Measurements from ENCODE around the gene SKP2. TPM values are rescaled to one million over a fixed set of nuclear protein-coding genes. Genes with fewer than 3 reads are reported as not detected.

Gene SKP2
- 10 to 100 TPM; 10.6 to 14.2 TPM for total RNA-seq
- polyA plus RNA-seq (ENCODE audit: insufficient read depth, low read depth, low replicate concordance) = 7.1 TPM
- long read RNA-seq, donor 1, transcript SKP2-202 (10 exons, 3,759 nt) = major isoform, 10 of 22 reads
- long read RNA-seq, donor 1, partial matches to known transcripts = 11 of 22 reads
- long read RNA-seq, donor 1, other reads (novel, unspliced or antisense) = 0 of 22 reads
- long read RNA-seq, donor 2, partial matches to known transcripts = 0 of 2 reads
- long read RNA-seq, donor 2, other reads (novel, unspliced or antisense) = 0 of 2 reads

- DNase-seq = peak; percentile 100
- peak within 1 kb of the TSS; percentile 90 to 99 for H3K4me3 ChIP-seq
- TF ChIP-seq CTCF (IDR thresholded peaks at IDR 0.05) = peak in 1 of 3 experiments; percentile 16
- TF ChIP-seq POLR2A (IDR thresholded peaks at IDR 0.05) = no peak
- intact Hi-C loops (cut with DNase I; ENCODE audit: low total_unique reads) = no loop called here
- H3K27me3 ChIP-seq = no peaks in the 10 kb centered on the region
- 1% methylated on average over 42 to 81 of the region's 81 CpGs for WGBS, 2 donors
- peak within 1 kb of the TSS; percentile 85 for H3K27ac ChIP-seq
- no peaks in the 10 kb centered on the region for H3K36me3 ChIP-seq (ENCODE audit: low read depth, missing control alignments)
- H3K4me1 ChIP-seq = peaks cover 17% of the 10 kb centered on the region
- H3K9me3 ChIP-seq = no peaks in the 10 kb centered on the region
These were observed at the start of gene SKP2, which contains the start of gene LMBRD2 for GRCh38 chr5:36151434-36152323. Gene SKP2, plus strand, starts transcription at chr5:36152111. Its CDS starts 152 bp downstream, at chr5:36152263. Gene LMBRD2, minus strand, starts transcription at chr5:36151887. Its CDS starts 8,538 bp downstream, at chr5:36143349.

DNA sequence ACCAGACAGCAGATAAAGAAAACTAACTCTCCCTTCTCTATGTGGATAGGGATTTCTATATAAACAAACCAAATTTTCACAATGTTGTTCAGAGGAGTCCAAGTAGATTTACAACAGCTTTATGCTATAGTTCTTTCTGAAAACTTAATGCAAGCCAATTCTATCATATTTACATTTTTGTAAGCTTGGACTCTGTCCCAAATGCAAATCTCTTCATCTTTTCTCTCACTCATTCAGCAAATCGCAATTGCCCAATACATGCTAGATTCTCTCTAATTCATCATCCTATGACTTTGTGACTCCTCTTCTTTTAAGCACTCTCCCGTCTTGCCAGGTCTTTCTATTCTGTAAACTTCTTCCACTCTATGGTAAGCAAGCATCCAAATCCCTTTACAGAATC lies 46.1 kb upstream of the SKP2 start:
- Histone ChIP-seq H3K27me3 (no peaks in the 10 kb centered on the region), H3K4me3 (no peak overlapping the region), H3K4me1 (no peaks in the 10 kb centered on the region), H3K9me3 (no peaks in the 10 kb centered on the region), H3K27ac (no peak overlapping the region), H3K36me3 (ENCODE audit: low read depth, missing control alignments) (no peaks in the 10 kb centered on the region)
- intact Hi-C loops (cut with DNase I; ENCODE audit: low total_unique reads) = no loop called here
- TF ChIP-seq POLR2A (IDR thresholded peaks at IDR 0.05) = no peak
- no peak for TF ChIP-seq CTCF (IDR thresholded peaks at IDR 0.05)
- no peak for DNase-seq
- 69 to 98% methylated on average over 2 of the region's 2 CpGs for WGBS, 2 donors

DNA sequence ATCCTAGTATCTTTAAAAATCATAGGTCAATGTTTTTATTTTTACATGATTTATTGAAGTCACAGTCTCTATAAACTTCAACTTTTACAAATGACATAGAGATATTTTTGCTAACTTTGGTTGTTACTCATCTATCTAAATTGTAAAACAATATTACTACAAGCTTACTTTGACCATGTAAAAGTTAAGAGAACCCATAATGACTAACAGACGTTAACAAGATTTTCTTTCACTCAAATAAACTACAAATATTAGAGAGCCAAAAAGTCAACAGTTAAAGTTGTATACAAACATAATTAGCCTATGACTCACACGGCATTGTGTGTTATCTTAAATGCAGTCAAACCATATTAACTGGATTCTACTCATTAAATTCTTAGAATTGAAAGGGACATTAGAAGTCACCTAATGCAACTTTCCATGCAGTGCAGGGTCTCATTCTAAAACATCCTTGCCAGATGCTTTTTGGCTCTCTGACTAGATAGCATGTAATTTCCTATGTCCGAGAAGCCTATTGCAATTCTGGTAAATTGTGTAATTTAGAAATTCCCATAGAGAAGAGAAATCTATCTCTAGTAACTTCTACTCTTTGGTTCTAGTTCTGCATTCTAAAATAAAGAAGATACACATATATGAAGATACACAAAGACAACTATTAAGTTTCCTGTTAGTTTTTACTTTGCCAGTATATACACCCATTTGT lies 43.0 kb upstream of the SKP2 start:
- Histone ChIP-seq H3K36me3 (ENCODE audit: low read depth, missing control alignments) (no peaks in the 10 kb centered on the region), H3K27ac (no peak overlapping the region), H3K4me1 (no peaks in the 10 kb centered on the region), H3K9me3 (no peaks in the 10 kb centered on the region), H3K27me3 (no peaks in the 10 kb centered on the region), H3K4me3 (no peak overlapping the region)
- intact Hi-C loops (cut with DNase I; ENCODE audit: low total_unique reads) = no loop called here
- DNase-seq = no peak
- 81 to 87% methylated on average over 3 of the region's 3 CpGs for WGBS, 2 donors
- TF ChIP-seq POLR2A (IDR thresholded peaks at IDR 0.05) (no peak), CTCF (IDR thresholded peaks at IDR 0.05) (no peak)

- Histone ChIP-seq H3K9me3 (no peaks in the 10 kb centered on the region), H3K27ac (no peak overlapping the region), H3K4me3 (no peak overlapping the region), H3K36me3 (ENCODE audit: low read depth, missing control alignments) (no peaks in the 10 kb centered on the region), H3K27me3 (no peaks in the 10 kb centered on the region), H3K4me1 (no peaks in the 10 kb centered on the region)
- DNase-seq = no peak
- intact Hi-C loops (cut with DNase I; ENCODE audit: low total_unique reads) = no loop called here
- WGBS, 2 donors = 98 to 100% methylated on average over 1 of the region's 1 CpG
- TF ChIP-seq CTCF (IDR thresholded peaks at IDR 0.05) (no peak), POLR2A (IDR thresholded peaks at IDR 0.05) (no peak)
These were observed 40.7 kb upstream of the SKP2 start for GRCh38 chr5:36111238-36111637.

All from testis (tissue), 5 donors.